NCI-H1436 treated with DMSO at 0.1 percent for 48 hours (cell line): ENCODE measurements around the gene BEND2.

Experiments used
- DNase-seq: peaks from one replicate; lab custom pipeline; 2025; lab: John Stamatoyannopoulos, UW

The BEND2 gene

GRCh38 chrX:18136816-18137215, 83.9 kb downstream of the BEND2 start:
- DNase-seq: no peak

GRCh38 chrX:18133605-18134004, 87.1 kb downstream of the BEND2 start:
- DNase-seq: no peak

GRCh38 chrX:18129690-18130089, 91.0 kb downstream of the BEND2 start:
- no peak for DNase-seq

GRCh38 chrX:18126971-18127370, 93.7 kb downstream of the BEND2 start:
- no peak for DNase-seq

GRCh38 chrX:18119856-18120255, 100.8 kb downstream of the BEND2 start:
- no peak for DNase-seq
